ENCODE measurements around the gene PCDHGA2.
"Not testable (repeated sequence)": the region's sequence is repeated elsewhere in the genome, so short reads cannot be mapped to it uniquely, and the experiment has no call there.

DNA sequence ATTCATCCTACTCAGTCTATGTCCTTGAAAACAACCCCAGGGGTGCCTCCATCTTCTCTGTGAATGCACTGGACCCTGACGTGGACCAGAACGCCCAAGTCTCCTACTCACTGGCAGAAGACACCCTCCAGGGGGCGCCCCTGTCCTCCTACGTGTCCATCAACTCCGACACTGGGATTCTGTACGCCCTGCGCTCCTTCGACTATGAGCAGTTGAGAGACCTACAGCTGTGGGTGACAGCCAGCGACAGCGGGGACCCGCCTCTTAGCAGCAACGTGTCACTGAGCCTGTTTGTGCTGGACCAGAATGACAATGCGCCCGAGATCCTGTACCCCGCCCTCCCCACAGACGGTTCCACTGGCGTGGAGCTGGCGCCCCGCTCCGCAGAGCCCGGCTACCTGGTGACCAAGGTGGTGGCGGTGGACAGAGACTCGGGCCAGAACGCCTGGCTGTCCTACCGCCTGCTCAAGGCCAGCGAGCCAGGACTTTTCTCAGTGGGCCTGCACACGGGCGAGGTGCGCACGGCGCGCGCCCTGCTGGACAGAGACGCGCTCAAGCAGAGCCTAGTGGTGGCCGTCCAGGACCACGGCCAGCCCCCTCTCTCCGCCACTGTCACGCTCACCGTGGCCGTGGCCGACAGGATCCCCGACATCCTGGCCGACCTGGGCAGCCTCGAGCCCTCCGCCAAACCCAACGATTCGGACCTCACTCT, 37.0 kb downstream of the PCDHGA2 start:
- TF ChIP-seq, protein P1, sequence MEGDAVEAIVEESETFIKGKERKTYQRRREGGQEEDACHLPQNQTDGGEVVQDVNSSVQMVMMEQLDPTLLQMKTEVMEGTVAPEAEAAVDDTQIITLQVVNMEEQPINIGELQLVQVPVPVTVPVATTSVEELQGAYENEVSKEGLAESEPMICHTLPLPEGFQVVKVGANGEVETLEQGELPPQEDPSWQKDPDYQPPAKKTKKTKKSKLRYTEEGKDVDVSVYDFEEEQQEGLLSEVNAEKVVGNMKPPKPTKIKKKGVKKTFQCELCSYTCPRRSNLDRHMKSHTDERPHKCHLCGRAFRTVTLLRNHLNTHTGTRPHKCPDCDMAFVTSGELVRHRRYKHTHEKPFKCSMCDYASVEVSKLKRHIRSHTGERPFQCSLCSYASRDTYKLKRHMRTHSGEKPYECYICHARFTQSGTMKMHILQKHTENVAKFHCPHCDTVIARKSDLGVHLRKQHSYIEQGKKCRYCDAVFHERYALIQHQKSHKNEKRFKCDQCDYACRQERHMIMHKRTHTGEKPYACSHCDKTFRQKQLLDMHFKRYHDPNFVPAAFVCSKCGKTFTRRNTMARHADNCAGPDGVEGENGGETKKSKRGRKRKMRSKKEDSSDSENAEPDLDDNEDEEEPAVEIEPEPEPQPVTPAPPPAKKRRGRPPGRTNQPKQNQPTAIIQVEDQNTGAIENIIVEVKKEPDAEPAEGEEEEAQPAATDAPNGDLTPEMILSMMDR (IDR thresholded peaks at IDR 0.05; ENCODE audit: poor library complexity): not testable (repeated sequence)
- not testable (repeated sequence) for TF ChIP-seq EZH2phosphoT487 (IDR thresholded peaks at IDR 0.05; ENCODE audit: low read depth, severe bottlenecking, unreplicated experiment); EZH2 (IDR thresholded peaks at IDR 0.05; ENCODE audit: borderline replicate concordance)

All from hepatocyte (in vitro differentiated cells).